Body of pancreas (tissue), 4 donors: Measurements from ENCODE around the gene USH2A. TPM values are rescaled to one million over a fixed set of nuclear protein-coding genes. Genes with fewer than 3 reads are reported as not detected.

Experiments used
- ATAC-seq: fragments of 150-250 bp; one replicate; pipeline ENCODE4 v1.9.1; 2016
- DNase-seq, 4 donors: peaks; one replicate each; pipeline ENCODE4 v3.0.0-alpha.2; 2019
- H3K27ac ChIP-seq, 4 donors: fragments of 200-600 bp; sonication (generic); 1 replicate in 3 of 4; 2 replicates in 1 of 4; pipeline versions ENCODE4 v1.5.1 to v1.6.1; 2016 to 2019; ENCODE audit warnings: mild to moderate bottlenecking in 1 of 4, mixed read lengths in 1 of 4, moderate library complexity in 1 of 4
- H3K27me3 ChIP-seq, 2 donors: fragments of 200-600 bp; sonication (generic); one replicate each; pipeline ENCODE4 v1.6.0; 2016; ENCODE audit warnings: mild to moderate bottlenecking in 1 of 2
- H3K36me3 ChIP-seq, 2 donors: fragments of 200-600 bp; sonication (generic); replicated peaks in 1 of 2; 2 replicates each; pipeline ENCODE4 v1.5.1; 2016; ENCODE audit warnings: low read depth in 2 of 2; ENCODE audit not compliant: insufficient read depth in 1 of 2
- H3K4me1 ChIP-seq: fragments of 200-600 bp; sonication (generic); one replicate; pipeline ENCODE4 v1.6.0; 2016
- H3K4me3 ChIP-seq, 2 donors: fragments of 200-600 bp; sonication (generic); 1 replicate in 1 of 2; 2 replicates in 1 of 2; pipeline ENCODE4 v1.5.1; 2016 to 2019
- H3K9me3 ChIP-seq, 3 donors: fragments of 200-600 bp; sonication (generic); 1 replicate in 2 of 3; 2 replicates in 1 of 3; pipeline ENCODE4 v1.5.1; 2016
- POLR2A ChIP-seq, 3 donors: fragments of 450-650 bp; IDR thresholded peaks; one replicate each; pipeline ENCODE4 v1.6.1; 2016; ENCODE audit warnings: antibody characterized with exemption in 3 of 3, mild to moderate bottlenecking in 2 of 3
- WGBS, 2 donors: methylation state at CpG; one replicate each; pipeline ENCODE4 v1.1.5; 2017; 5-methylcytosine and 5-hydroxymethylcytosine counted together
- intact Hi-C: fragments of 100-400 bp; cut with DNase I; formaldehyde crosslinking; loops from one replicate; pipeline ENCODE4 v1.15.1; 2023
- total RNA-seq, 2 donors: library from RNA; depleted of rRNA; stranded (reverse); fragments of >200 nt; gene quantifications; one replicate each; pipeline ENCODE4 v1.1.0, GENCODE V29; 2016
- TF ChIP-seq, protein P1 (sequence below), 7 experiments: fragments of 450-650 bp in 4 of 7; fragments of 200-600 bp in 3 of 7; sonication (generic) in 3 of 7; IDR thresholded peaks; one replicate each; pipeline ENCODE4 v1.5.1; 2016 to 2019; ENCODE audit warnings: antibody characterized with exemption in 7 of 7

The USH2A gene
- total RNA-seq, 2 donors from 2014 or later, result 0.26 to 0.33 TPM

DNA sequence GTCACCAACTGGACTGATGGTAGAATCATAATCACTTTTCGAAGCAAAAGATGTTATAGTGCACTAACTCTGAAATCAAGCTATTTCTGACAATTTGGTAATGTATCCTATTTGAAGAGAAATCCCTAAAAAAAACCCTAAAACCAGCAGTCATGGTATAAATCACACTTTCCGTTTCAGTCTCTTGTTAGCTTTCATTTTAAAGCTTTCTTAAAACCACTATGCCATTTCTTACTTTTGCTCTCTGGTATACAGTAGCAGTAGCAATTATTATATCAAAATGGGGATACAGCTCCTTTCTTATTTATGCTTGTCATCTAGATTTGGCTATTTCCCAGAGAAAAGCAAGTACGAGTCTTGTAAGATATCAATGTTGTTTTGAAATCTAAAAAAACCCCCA lies 532.8 kb downstream of the USH2A start:
- intact Hi-C loops, result no loop called here

DNA sequence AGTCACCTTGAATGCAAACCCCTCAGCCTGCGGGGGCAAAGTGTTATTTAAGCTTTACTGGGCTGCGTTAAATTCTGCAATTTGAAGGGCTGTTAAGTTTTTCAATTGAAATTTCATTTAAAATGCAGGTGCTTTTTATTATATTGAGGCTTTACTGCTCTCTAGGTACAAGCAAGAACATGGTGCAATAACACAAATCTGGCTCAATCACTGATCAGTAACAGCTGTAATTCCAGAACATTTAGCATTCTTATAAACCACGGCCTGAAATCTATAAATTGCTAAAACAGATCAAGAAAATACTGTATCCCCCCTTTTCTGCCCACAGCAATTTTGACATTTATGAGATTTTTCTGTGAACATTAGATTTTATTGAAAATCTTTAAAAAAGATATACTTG lies 533.4 kb downstream of the USH2A start:
- 48 to 55% methylated on average over 3 of the region's 3 CpGs for WGBS, 2 donors

More for the DNA sequence above, 532.8 kb downstream of the USH2A start:
- Histone ChIP-seq H3K27ac (no peak overlapping the region), H3K4me1 (no peaks in the 10 kb centered on the region), H3K9me3 (no peaks in the 10 kb centered on the region), H3K36me3 (no peaks in the 10 kb centered on the region), H3K4me3 (no peak overlapping the region), H3K27me3 (no peaks in the 10 kb centered on the region)
- WGBS, 2 donors, result 43 to 46% methylated on average over 3 of the region's 3 CpGs
- TF ChIP-seq, protein P1, sequence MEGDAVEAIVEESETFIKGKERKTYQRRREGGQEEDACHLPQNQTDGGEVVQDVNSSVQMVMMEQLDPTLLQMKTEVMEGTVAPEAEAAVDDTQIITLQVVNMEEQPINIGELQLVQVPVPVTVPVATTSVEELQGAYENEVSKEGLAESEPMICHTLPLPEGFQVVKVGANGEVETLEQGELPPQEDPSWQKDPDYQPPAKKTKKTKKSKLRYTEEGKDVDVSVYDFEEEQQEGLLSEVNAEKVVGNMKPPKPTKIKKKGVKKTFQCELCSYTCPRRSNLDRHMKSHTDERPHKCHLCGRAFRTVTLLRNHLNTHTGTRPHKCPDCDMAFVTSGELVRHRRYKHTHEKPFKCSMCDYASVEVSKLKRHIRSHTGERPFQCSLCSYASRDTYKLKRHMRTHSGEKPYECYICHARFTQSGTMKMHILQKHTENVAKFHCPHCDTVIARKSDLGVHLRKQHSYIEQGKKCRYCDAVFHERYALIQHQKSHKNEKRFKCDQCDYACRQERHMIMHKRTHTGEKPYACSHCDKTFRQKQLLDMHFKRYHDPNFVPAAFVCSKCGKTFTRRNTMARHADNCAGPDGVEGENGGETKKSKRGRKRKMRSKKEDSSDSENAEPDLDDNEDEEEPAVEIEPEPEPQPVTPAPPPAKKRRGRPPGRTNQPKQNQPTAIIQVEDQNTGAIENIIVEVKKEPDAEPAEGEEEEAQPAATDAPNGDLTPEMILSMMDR (IDR thresholded peaks at IDR 0.05), result no peak
- no peak for TF ChIP-seq POLR2A (IDR thresholded peaks at IDR 0.05)
- DNase-seq, result no peak
- ATAC-seq, result no peak

DNA sequence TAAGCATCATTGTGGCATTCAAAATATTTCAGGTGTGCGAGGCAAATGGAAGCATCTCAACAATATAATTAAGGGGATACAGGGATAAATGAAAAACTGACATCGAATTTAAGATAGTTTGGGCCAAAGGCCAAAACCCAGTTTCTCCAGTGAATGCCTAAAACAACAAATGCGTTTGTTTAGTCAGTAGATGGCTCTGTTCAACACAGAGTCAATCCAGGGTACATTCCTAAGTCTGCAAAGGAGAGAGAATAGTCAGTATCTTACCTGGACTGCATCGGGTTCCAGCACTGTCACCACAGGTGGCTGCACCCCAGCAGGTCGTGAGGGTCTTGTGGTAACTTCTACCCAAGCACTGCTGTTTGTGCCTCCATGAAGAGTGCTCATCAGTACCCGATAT lies 535.1 kb downstream of the USH2A start:
- ATAC-seq (no peak), DNase-seq (no peak)
- no peak overlapping the region for H3K4me3 ChIP-seq
- no peak overlapping the region for H3K27ac ChIP-seq
- H3K36me3 ChIP-seq, result no peaks in the 10 kb centered on the region
- no peaks in the 10 kb centered on the region for H3K27me3 ChIP-seq
- H3K9me3 ChIP-seq, result no peaks in the 10 kb centered on the region
- 37 to 41% methylated on average over 6 of the region's 6 CpGs for WGBS, 2 donors
- no peak for TF ChIP-seq POLR2A (IDR thresholded peaks at IDR 0.05)
- TF ChIP-seq, protein P1 (IDR thresholded peaks at IDR 0.05), result no peak
- intact Hi-C loops, result no loop called here
- H3K4me1 ChIP-seq, result no peaks in the 10 kb centered on the region

More for the DNA sequence above, 533.4 kb downstream of the USH2A start:
- Histone ChIP-seq H3K4me1 (no peaks in the 10 kb centered on the region), H3K36me3 (no peaks in the 10 kb centered on the region), H3K27me3 (no peaks in the 10 kb centered on the region), H3K9me3 (no peaks in the 10 kb centered on the region), H3K4me3 (no peak overlapping the region), H3K27ac (no peak overlapping the region)
- intact Hi-C loops, result no loop called here
- ATAC-seq, result no peak
- TF ChIP-seq, protein P1 (IDR thresholded peaks at IDR 0.05), result no peak
- no peak for TF ChIP-seq POLR2A (IDR thresholded peaks at IDR 0.05)
- no peak for DNase-seq

DNA sequence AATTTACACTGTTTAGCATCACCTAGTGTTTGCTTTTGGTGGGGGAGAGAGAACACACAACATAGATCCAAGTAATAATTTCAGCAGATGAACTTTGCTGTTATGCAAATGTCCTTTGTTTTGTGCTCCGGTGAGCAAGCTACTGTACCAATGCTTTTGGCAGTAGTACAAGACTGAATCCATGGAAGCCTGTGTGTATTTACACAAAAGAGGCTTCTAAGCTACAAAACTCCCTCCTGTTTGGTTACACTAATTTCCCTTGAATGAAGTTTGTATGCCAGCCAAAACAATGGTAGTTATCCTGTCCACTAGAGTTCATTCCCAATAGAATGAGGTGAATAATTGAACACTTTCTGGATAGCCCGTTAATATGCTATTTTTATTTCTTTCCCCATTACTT lies 535.6 kb downstream of the USH2A start:
- H3K27me3 ChIP-seq, result no peaks in the 10 kb centered on the region
- H3K4me1 ChIP-seq, result no peaks in the 10 kb centered on the region
- DNase-seq, result no peak
- H3K9me3 ChIP-seq, result no peaks in the 10 kb centered on the region
- intact Hi-C loops, result no loop called here
- no peak for TF ChIP-seq POLR2A (IDR thresholded peaks at IDR 0.05)
- TF ChIP-seq, protein P1 (IDR thresholded peaks at IDR 0.05), result no peak
- WGBS, 2 donors, result 47 to 63% methylated on average over 2 of the region's 2 CpGs
- no peak overlapping the region for H3K4me3 ChIP-seq
- no peaks in the 10 kb centered on the region for H3K36me3 ChIP-seq
- no peak overlapping the region for H3K27ac ChIP-seq
- ATAC-seq, result no peak

DNA sequence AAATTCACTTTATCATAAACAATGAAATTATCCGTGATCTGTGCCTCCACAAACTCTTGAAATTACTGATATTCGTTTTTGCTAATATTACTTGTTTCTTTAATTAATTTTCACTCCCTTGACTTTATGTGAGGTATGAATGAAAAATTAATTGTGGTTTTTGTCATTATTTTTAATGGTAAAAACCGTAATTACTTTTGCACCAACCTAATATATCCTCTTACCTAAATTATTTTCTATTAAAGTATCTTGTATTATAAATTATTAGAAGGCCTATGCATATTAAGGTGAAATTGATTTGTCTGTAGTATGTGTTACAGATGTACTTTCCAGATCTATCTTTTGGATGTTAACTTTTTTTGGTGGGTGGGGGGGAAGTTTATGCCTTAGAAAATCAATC lies 540.2 kb downstream of the USH2A start:
- no peak overlapping the region for H3K4me3 ChIP-seq
- ATAC-seq (no peak), DNase-seq (no peak)
- no peaks in the 10 kb centered on the region for H3K4me1 ChIP-seq
- H3K9me3 ChIP-seq, result no peaks in the 10 kb centered on the region
- H3K36me3 ChIP-seq, result no peaks in the 10 kb centered on the region
- TF ChIP-seq, protein P1 (IDR thresholded peaks at IDR 0.05), result no peak
- TF ChIP-seq POLR2A (IDR thresholded peaks at IDR 0.05), result no peak
- 42 to 49% methylated on average over 3 of the region's 3 CpGs for WGBS, 2 donors
- intact Hi-C loops, result no loop called here
- no peak overlapping the region for H3K27ac ChIP-seq
- H3K27me3 ChIP-seq, result no peaks in the 10 kb centered on the region
